Coronary artery (tissue), 2 donors: ENCODE data around the gene PKD1.

Source experiments
- DNase-seq: peaks from one replicate; pipeline ENCODE4 v3.0.0-alpha.2; 2017; ENCODE audit warnings: low spot score
- H3K27ac ChIP-seq, 2 donors: fragments of 200-600 bp; sonication (generic); one replicate each; pipeline ENCODE4 v1.5.1; 2016 to 2019
- H3K4me3 ChIP-seq: fragments of 200-600 bp; sonication (generic); 2 replicates; pipeline ENCODE4 v1.5.1; 2016; ENCODE audit warnings: mild to moderate bottlenecking, moderate library complexity
- TF ChIP-seq, protein P1 (sequence below): fragments of 200-600 bp; sonication (generic); IDR thresholded peaks from one replicate; pipeline ENCODE4 v1.5.1; 2019; ENCODE audit warnings: antibody characterized with exemption

The PKD1 gene

GRCh38 chr16:2155977-2156848 is 20.5 kb upstream of the PKD1 start:
- TF ChIP-seq, protein P1, sequence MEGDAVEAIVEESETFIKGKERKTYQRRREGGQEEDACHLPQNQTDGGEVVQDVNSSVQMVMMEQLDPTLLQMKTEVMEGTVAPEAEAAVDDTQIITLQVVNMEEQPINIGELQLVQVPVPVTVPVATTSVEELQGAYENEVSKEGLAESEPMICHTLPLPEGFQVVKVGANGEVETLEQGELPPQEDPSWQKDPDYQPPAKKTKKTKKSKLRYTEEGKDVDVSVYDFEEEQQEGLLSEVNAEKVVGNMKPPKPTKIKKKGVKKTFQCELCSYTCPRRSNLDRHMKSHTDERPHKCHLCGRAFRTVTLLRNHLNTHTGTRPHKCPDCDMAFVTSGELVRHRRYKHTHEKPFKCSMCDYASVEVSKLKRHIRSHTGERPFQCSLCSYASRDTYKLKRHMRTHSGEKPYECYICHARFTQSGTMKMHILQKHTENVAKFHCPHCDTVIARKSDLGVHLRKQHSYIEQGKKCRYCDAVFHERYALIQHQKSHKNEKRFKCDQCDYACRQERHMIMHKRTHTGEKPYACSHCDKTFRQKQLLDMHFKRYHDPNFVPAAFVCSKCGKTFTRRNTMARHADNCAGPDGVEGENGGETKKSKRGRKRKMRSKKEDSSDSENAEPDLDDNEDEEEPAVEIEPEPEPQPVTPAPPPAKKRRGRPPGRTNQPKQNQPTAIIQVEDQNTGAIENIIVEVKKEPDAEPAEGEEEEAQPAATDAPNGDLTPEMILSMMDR, result no peak
- H3K4me3 ChIP-seq, result peak overlapping the region; percentile 87
- no peak for DNase-seq
- peak overlapping the region; percentile 70 to 96 for H3K27ac ChIP-seq

DNA sequence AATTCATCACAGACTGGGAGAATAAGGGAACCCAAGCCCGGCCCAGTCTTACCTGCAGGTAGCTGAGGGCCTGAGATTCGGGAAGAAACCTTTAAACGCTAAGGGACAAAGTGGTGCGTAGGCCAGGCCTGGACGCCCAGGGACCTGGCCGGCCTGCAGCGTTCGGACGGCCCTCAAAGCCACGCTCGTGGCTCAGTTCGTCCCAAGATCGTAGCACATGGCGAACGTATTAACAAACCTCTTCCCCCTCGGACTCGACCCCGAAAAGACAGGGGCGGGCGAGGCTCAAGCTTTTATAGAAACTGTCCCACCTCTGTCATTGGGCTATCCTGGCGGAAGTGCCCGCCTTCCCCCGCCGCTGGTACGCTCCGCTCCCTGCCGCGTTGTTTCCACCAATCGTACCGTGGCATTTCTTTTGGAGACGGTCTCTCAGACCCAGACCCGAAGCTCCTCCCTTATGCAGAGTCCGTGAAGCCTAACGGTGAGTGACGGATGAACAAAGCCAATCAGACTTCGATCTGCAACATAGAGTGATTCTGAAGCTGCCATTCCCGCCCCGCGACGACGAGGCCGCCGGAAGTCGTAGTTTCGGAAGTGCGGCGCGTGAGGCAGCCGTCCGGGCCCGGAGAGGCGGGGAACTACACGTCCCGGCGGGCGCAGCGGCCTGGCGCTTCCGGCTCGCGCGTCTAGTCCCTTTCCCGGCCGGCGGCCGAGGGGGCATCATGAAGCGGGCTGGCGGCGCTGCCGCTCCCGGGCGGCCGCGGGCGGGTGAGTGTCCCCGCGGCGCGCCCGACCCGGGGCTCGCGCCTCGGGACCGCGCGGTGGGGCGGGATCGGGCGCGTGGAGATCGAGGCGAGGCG is 19.6 kb upstream of the PKD1 start, which contains the start of gene TRAF7:
TSS of gene TRAF7 (plus strand) at position 692 of the 860 bp plus-strand sequence. CDS start 8,139 bp downstream, outside the sequence.
- H3K27ac ChIP-seq, result peak within 1 kb of the TSS; percentile 83 to 96
- peak; percentile 100 for DNase-seq
- TF ChIP-seq, protein P1, result no peak

GRCh38 chr16:2154533-2155090 is 18.9 kb upstream of the PKD1 start:
- H3K27ac ChIP-seq, result peak overlapping the region; percentile 83
- no peak for DNase-seq
- peak overlapping the region; percentile 87 for H3K4me3 ChIP-seq
- TF ChIP-seq, protein P1, result no peak

More for the DNA sequence above, 19.6 kb upstream of the PKD1 start, which contains the start of gene TRAF7:
- H3K4me3 ChIP-seq, result peak within 1 kb of the TSS; percentile 87

GRCh38 chr16:2152695-2153506 is 17.2 kb upstream of the PKD1 start:
- peak overlapping the region; percentile 87 for H3K4me3 ChIP-seq
- peak overlapping the region; percentile 61 to 69 for H3K27ac ChIP-seq
- no peak for DNase-seq
- TF ChIP-seq, protein P1, result no peak

DNA sequence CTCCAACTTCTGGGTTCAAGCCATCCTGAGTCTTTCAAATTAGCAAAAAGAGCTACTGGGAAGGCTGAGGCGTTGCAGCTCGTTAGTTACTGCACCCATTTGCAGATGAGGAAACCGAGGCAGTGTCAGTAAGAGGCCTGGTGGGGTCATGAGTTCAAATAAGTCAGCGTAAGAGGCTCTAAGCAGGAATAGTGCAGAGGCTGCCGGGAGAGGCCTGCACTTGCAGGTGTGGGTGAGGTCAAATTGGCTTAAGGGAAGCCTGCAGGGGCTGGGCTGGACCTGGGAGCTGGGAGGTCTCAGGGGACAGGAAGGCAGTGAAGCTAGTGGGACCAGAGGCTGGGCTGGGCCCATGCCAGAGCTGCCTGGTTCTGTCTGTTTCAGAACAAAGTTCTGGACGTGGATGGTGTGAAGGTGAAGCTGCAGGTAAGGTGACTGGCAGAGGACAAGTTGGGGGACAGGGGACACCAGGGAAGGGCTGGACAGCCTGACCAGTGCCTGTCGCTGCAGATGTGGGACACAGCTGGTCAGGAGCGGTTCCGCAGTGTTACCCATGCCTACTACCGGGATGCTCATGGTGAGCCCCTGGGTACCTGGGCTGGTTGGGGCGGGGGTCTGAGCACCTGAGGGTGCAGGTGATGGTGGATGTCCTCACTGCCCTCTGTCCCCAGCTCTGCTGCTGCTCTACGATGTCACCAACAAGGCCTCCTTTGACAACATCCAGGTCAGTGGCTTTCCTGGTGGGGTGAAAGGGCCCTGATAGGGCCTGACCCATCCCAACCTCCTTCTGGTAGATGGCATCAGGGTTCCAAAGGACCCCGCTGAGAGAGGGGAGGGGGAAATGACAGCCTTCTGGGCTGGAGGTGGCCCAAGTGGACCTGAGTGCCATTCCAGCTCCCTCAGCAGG is 15.7 kb upstream of the PKD1 start:
- TF ChIP-seq, protein P1, result no peak
- no peak overlapping the region for H3K27ac ChIP-seq
- no peak for DNase-seq
- H3K4me3 ChIP-seq, result peak overlapping the region; percentile 15
